Stimulated activated CD4-positive, alpha-beta T cell treated with anti-CD3 and anti-CD28 coated beads, Interleukin-12 subunit alpha, Interleukin-12 subunit beta, amount 100 ng/mL, for 24 hours (primary cell): ENCODE results near the gene SETD9.
A peak's percentile ranks its signal among the peaks of the same experiment; 100 is the strongest.

Source experiments
- DNase-seq, 2 experiments: peaks; one replicate each; pipeline ENCODE4 v3.0.0-alpha.2; 2020; ENCODE audit warnings: low read depth in 2 of 2

SETD9 gene, protein sequence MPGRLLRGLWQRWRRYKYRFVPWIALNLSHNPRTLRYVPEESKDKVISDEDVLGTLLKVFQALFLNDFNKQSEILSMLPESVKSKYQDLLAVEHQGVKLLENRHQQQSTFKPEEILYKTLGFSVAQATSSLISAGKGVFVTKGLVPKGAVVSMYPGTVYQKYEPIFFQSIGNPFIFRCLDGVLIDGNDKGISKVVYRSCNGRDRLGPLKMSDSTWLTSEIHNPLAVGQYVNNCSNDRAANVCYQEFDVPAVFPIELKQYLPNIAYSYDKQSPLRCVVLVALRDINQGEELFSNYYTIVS

DNA sequence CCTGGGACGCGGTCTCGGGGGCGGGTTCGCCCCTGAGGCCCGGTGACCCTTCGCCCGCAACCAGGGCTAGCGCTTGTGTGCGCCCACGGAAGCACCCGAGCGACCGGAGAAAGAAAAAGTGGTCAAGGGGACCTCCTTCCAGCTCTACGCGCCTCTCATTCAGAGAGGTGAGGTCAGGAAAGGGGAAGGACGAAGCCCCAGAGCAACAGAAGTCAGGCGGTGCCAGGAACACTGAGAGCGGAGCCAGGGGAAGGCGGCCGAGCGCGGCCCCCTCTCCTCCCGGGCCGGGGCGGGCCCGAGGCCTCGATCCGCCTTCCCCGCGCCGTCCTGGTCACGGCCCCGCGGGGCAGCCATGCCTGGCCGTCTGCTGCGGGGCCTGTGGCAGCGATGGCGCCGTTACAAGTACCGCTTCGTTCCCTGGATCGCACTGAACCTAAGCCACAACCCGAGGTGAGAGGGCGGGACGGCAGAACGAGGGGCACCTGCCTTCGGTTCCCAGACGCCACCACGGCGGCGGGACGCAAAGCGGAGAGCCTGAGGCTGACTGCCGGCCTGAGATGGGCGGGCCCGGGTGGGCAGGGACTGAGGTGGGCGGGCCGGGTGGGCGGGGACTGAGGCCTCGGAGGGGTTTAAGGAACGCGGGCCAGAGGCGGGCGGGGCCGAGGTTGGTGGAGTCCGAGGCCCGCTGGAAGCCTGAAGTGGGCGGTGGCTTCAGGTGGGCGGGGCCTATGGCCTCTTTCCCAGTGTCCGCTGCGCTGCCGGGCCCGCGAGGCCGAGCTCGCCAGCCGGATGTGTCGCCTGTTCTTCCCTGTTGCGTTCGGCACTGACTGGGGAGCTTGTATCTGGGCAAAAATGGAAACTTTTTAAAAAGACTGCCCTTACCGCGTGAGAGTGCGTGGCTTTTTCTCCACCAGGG, at the start of gene SETD9:
Gene SETD9 (plus strand): TSS at position 303 of the 916 bp plus-strand sequence. CDS start 50 bp downstream, at position 353.
- peak; percentile 84 to 95 for DNase-seq

DNA sequence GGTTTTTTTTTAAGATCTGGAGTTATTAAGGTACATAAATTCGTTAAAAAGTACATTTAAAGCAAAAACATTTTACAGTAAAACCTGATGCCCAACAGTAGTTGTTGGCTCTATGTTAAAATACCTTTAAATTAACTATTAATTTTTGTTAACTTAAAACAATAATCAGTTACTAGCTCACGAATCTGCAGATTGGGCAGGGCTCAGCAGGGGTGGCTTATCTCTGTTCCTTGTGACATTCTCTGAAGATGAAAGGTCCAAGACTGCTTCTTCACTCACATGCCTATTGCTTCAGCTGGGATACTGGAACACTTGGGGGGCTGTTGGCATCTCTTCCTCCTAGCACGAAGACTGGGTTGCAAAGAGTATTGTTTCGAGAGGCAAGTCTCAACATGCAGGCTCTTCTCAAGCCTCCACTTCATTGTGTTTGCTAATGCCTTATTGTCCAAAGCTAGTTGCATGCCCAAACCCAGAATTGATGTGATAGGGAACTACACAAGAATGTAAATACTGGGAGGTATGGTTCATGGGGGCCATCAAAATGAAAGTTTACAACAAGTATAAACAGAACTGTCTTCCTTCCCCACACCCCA, 47.4 kb upstream of the SETD9 start:
- no peak for DNase-seq

DNA sequence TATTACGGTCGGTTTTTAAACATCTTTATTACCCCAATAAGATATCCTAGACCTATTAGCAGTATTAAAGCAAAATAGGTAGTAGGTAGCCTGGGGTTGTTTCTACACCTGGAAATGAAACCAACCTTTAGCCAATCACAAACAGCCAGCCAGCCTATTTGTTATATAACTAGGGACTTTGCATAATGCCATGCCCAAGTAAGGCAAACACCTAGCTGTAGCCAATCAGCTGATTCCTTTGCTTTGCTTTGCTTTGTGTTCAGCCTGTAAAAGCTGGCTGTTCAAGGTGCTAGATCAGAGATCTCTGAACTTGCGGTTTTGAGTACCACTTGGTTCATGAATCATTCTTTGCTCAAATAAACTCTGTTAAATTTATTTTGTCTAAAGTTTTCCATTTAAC, 46.5 kb upstream of the SETD9 start:
- DNase-seq, result no peak

DNA sequence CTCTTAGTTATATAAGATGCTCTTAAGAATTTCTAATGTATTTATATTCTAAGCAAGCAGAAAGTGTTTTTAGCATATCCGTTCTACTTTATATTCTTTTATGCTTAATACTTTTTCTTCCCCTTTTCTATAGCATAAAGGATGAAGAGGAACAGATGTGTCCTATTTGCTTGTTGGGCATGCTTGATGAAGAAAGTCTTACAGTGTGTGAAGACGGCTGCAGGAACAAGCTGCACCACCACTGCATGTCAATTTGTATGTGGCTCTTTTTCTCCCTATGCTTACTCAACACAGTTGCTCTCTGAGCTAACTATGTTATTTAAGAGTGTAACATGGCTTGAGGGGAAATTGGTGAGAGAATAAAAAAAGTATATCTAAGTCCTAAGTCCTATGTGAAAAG, 37.6 kb upstream of the SETD9 start:
- DNase-seq, result no peak

DNA sequence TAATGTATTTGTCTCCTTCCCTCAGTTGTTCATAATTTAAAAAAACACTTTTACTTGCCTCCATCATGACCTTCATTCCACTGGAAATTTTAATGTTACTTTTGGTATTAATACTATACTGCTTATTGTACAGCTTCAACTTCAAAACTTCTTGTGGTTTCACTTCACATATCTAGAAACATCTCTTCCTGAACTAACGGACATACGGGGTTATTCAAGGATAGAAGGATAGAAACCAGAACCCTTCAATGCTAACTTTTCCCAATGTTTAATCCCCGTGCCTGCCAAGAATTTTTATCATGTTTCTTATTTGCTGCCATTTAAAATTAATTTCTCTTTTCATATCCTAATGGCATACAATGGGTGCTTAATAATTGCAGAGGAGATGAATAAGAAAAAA, 36.3 kb upstream of the SETD9 start:
- DNase-seq, result no peak

DNA sequence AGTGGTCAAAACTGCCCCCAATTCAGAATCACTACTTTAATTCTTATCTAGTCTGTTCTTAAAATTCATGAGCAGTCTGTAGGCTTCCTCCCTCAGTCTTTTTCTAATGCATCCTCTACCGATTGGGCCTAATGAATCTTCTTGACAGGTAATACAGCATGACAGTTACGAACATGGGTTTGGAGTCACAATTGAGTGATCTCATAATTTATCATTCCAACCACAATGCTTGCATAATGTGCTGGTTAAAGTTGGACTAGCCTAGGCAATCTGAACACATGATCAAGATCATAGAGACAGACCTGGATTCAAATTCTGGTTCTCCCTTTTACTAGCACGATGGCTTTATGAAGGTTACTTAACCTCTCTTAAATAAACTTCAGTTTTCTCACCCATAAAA, 33.1 kb upstream of the SETD9 start:
- no peak for DNase-seq

DNA sequence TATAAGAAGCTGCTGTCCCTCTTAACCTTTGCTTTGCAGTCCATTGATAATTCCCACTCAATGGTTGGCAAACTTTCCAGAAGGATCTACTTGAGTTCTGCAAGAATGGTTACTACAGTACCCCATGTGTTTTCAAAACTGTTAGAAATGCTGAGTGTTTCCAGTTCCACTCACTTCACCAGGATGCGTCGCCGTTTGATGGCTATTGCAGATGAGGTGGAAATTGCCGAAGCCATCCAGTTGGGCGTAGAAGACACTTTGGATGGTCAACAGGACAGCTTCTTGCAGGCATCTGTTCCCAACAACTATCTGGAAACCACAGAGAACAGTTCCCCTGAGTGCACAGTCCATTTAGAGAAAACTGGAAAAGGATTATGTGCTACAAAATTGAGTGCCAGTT, 27.8 kb upstream of the SETD9 start:
- no peak for DNase-seq

DNA sequence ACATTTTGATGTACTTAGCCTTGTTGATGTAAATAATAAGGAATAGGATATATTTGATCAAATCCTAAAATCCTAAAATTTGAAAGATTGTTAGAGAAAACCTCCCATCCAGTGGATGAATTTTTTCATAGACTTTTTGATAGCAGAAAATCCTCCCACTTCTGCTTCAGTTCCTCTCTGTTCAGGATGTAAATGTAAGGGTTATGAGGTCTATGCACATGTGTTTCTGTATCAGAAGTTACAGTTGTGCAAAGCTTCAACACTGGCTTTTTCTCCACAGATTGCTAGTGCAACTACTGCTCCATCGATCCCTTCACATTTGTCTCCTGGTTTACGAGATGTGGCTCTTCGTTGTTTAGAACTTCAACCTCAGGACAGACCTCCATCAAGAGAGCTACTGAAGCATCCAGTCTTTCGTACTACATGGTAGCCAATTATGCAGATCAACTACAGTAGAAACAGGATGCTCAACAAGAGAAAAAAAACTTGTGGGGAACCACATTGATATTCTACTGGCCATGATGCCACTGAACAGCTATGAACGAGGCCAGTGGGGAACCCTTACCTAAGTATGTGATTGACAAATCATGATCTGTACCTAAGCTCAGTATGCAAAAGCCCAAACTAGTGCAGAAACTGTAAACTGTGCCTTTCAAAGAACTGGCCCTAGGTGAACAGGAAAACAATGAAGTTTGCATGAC, 16.0 kb upstream of the SETD9 start:
- DNase-seq, result no peak

DNA sequence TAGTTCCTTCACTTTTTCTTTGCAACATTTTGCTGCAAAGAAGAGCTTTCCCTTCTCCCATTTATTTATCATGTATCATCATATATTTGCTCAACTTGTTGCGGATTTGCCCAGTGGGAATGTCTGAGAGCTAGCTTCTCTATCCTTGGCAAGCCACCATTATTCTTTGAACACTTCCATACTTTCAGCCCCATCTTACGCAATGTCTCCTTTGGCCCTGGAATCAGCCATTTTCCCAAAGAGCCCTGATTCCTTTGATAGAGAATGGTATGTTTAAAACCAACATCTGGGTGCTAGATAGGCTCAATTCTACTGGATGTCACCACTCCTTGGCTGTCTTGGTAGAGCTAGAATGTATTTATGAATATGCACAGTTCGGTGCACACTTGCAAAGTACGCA, 12.6 kb upstream of the SETD9 start:
- DNase-seq, result no peak

DNA sequence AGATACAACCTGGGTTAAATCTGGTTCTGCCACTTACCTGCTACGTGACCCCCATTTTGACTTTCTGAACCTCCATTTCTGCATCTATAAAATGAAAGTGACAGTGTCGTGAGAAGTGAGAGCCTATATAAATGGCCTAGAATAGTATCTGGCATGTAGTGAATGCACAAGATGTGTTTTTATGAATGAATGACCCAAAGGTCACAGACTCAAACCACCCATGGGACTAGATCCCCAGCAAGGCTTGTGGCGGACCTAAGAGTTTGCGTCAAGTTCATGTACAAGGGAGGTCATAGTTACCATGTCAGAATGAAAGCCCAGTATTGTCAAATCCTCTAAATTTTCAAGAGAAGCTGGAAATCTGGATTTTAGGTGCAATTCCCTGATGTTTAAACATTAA, 11.2 kb upstream of the SETD9 start:
- DNase-seq, result no peak

DNA sequence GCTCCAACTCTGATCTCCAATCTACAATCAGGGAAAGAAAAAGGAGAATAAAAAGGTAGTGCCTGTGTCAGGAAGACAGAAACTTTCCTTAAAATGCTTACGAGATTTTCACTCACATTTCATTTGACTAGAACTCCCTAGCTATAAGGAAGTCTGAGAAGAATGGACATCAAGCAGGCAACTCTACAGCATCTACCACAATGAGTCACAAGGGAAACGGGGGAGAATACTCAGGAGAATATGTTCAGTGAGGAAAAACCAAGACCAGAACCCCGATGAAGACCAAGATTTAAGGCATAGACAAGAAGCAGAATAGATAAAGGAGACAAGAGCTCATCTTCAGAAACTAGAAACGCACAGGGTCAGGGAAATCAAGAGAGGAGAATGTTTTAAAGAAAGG, 9.0 kb upstream of the SETD9 start:
- no peak for DNase-seq

DNA sequence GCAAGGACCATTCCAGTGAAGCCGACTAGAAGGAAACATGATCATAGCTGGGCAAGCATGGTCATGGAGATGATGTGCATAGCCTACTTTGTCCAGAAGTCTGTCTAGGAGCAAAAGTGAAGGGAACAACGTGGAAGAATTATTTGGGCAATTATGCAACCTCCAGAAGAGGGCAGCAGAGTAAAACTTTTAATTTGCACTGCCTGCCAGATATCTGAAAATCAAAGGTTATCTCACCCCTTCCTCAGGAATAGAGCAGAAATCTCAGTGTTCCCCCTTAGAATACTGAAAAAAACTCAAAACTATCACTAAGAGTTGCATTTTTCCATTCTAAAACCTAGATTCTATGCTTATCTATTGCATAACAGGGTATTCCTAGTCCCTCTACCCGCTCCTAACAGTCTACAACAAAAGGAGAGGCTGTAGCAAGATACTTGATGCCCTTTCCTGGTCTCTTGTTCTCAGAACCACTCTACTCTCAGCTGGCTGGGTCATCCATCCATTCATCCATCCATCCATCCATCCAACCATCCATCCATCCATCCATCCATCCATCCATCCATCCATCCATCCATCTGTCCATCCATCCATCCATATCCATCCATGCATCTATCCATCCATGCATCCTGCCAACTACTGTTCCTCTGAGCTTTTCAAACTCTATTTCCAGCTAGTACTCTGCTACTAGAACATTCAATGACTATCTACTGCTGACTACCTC, 8.4 kb upstream of the SETD9 start:
- DNase-seq, result peak in 1 of 2 experiments; percentile 6

DNA sequence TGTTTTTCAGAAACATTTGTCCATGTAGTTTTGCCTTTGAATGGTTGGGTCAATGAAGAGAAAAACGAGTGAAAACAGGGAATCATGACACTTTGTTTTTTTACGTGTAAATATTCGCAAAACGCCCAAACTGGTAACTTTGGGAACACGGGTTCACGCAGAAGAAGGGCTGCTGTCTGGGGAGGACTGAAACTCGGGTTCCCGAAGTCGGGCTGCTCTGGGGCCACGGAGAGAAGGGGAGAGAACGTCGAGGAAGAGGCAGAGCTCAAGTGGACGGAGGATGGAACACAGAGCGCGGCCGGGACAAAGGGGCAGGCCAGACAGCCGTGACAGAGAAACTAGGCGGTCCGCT, 478 bp upstream of the SETD9 start:
- no peak for DNase-seq

DNA sequence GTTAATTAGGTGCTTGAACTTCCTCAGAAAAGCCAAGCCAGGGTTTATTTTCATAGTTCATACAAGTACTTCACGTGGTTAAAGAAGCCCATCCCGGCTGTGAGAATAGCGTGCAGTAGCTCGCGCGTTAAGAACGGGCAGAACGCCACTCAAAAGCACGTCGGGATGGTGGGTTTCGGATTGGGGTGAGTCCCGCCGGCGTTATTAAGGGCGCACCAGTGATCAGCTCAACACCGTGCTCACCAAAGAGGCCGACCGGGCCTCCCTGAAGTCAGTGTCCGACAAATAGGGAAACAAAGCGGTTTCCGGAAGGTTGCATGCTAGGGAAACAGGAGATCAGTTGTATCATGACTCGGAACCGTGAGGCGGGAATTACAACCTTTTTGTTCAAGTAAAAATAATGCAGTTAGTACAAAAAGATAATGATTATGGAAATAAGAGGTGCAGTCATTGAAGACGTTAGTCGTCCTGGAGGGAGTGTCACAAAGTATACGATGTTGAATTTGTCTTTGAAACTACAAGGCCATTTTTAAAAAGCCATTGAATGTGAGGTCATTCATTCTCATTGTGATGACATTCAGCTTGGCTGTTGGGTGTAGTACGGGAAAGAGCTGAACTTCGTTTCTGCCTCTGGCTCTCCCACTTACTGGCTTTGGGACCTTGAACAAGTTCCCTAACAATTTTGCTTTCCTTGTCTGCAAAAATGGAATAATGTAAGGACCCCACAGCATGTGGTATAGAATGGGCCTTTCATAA, 992 bp downstream of the SETD9 start:
- DNase-seq, result peak; percentile 10 to 32

DNA sequence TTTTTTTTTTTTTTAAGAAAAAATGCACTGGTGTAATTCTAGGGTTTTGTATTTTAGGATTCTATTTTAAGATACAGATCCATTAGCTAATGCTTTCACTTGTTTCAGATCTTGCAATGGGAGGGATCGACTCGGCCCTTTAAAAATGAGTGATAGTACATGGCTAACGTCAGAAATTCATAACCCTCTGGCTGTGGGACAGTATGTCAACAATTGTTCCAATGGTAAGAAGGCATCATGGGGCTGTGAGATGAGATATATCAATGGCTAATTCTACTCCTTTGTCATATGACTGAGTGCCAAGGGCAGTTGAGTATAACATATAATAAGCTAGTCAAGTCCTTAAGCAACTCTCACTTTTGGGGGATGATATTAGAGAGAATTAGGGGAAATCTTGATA, 4.4 kb downstream of the SETD9 start:
- no peak for DNase-seq

DNA sequence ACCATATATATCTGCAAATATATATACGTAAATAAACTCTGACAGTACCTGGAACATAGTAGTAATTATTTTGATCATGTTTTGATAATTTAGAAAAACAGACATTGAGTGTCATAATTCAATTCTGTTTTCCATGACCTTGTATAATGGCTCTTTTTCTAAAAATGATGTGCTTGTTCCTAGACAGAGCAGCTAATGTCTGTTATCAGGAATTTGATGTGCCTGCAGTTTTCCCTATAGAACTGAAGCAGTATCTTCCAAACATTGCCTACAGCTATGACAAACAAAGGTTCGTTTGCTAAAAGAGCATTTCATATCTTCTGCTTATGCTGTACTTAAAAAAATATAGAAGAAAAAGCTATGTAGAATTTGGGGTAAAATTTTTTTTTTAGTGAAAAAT, 5.3 kb downstream of the SETD9 start:
- DNase-seq, result no peak

DNA sequence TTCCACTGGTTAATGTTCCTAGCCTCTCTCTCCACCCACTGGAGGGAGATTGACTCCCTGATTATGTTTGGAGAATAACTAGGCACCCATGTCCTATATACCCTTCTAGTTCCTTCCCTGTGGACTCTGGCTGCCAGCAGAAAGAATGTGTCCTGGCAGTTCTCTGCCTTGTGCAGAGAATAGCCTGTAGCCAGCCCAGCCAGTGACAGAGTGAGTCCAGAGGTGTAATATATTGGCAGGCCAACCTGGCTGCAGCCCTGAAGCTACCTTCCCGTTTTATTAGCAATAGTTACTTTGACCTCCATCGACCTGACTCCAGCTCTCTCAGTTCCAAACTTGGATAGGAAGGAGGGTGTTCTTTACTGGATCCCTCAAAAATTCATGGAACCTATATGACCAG, 8.1 kb downstream of the SETD9 start:
- DNase-seq, result no peak

DNA sequence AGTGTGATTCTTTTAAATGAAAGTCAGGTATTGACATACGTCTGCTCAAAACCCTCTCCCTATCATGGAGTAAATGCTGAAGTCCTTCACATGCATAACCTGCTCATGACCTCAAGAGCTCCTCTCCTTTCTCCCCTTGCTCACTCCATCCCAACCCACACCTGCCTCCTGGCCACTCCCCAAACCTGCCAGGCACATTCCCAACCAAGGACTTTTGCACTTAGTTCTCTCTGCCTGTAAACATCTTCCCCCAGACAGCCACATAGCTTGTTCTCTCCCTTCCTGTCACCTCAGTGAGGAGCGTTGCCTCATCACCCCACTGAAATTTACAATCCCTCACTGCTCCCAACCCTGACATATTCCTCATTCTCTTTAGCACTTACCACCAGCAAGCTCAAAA, 8.7 kb downstream of the SETD9 start:
- DNase-seq, result no peak

DNA sequence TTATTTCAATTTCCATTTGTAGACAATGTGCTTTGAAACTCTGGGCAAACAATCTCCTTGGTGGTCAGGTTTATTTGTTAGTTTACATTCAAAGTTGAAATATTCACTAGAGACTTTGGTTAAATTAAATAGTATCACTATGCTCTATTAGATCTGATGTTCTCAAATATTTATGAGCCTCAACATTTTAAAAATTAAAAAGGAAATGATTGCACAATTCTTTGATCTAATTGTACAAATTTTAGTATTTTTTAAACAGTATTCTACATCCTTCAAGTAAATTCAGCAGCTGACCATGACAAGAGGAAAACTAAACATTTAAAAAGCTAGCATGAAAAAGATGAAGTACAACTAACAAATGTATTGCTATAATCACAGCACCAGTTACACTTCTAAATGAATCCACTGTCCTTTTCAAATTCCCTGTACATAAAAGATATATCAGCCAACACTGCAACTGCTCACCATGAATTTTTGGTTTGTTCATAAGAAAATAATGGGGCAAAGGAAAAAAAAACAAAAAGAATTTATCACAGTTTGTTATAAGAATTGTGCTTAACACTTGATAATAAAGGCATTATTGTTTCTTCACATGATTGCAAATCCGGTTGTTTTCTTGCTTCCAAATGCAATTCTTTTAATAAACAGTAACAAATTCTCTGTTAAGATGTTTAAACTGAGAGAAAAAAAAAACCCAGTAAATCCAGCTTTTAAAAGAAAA, 10.7 kb downstream of the SETD9 start:
- DNase-seq, result no peak

DNA sequence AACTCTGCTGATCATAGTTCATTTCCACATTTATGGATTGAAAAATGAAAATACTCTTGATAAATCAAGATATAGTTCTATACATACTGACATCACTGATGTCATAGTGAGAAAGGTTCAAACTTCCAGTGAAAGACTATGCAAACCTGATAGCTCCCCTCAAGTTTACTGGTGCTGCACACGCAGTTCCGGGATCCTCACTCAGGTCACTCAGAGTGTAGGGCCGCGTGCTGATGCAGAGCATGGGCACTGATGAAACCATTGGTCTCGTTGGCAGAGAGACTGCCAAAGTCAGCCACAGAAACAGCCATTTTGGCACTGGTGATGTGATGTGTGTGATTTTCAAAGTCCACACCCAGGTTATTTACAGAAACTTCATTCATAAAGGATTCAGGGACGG, 13.5 kb downstream of the SETD9 start:
- no peak for DNase-seq
